Stimulated activated CD4-positive, alpha-beta T cell treated with anti-CD3 and anti-CD28 coated beads, Interleukin-1b, Interleukin-23, amount 100 ng/mL, for 4 hours (primary cell): ENCODE measurements around the gene CHKA.

Source experiments
- DNase-seq, 2 donors: peaks; one replicate each; pipeline ENCODE4 v3.0.0-alpha.2; 2020; ENCODE audit warnings: low read depth in 2 of 2

The CHKA gene

DNA sequence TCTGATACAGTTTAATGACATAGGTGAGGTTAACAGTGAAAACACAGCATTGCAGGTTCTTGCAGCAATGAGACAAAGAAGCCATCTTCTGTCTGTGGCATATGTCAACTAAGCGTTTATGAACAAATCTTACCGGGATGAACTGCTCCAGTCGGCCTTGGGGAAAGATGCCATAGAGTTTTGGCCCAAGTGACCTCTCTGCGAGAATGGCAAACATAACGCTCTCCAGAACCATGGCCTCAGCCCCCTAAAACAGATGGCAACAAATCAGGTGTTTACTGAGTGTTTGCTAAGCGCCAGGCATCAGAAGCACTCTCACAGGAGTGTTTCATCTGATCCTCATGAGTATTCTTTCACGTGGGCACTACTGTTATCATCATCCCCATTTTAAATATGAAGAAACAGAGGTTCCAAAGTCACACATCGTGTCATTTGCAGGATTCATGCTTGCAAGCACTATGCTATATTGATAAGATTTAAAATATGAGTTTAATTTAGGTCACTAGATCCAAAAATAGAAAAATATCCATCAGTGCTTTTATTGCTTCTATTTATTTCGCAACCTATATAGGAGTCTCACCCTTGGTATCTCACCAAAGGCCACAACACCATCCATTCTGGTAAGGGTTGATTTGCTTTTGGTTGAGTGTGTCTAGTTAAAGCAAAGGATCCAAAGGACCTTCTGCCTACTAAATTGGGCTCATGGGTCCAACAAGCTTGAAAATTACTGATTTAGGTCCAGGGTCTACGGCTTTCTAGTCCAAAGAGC, 46.4 kb downstream of the CHKA start:
- no peak for DNase-seq

GRCh38 chr11:68071281-68072048, 49.7 kb downstream of the CHKA start:
- no peak for DNase-seq

DNA sequence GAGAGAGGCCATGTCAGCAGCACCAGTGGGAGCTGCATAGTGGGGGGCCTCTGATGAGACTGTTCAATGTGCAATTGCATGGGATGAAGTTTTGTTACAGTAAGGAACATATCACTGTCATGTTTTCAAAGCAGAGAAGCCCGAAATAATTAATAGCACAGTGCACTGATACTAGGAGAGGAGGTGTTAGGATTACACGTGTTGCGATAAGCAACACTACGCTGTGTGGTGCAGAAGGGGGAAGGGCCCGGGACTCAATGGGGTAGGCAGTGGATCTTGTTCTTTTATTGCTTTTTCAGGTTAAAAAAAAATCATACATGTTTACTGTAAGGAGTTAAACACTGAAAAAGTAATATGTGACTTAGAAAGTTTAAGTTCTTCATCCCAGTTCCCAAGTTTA, 53.2 kb downstream of the CHKA start:
- no peak for DNase-seq

DNA sequence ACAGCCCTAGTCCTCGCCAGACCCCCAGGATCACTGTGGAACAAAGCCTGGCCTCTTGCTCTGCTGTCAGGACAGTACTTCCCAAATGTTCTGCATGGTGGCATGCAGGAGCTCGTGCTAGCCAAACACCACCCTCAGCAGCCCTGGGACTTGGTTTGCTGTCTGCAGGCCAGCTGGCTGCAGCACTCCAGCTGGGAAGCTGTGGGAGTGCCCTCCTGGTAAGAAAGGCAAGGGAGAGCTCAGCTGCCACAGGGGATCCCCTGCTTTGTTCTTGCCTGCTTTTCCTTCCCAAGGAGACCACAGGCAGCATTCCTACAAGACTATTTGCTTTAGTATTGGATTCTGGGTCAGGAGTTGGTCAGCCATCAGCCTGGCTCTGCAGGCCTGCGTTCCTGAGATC, 54.4 kb downstream of the CHKA start:
- no peak for DNase-seq

DNA sequence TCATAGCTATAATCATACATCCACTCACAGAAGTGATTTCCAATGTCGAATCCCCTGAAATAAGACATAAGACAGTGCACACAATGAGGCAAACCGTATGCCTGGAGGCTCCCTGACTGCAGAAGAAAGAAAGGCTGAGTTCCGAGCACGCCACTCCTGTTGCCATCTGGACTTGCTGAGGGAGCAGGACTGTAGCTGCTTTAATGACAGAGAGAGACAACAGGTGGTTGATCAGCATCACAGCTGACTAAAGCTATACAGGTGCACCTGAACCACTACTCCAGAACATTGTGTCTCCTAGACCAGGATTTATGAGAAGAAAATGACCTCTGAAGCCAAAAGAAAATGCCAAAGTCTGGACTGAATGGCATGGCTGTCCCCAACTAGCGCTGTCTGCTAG, 55.3 kb downstream of the CHKA start:
- DNase-seq: no peak

DNA sequence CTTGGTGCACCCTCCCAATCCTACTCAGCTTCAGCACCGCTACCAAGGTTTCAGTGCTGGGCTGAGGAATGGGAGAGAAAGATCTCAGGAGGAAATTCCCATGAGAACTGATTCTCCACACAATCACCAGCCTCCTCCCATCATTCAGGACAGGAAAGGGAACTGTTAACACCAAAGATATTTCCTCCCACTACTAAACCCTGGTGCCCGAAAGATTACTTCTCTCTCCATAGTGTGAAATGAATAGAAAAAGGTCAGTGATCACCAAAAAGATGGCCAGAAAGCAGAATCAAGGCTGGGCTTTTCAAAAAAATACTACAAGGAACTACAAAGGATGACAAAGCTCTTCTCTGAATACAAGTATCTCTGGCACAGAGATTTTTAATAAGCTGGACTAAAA, 56.3 kb downstream of the CHKA start:
- no peak for DNase-seq

DNA sequence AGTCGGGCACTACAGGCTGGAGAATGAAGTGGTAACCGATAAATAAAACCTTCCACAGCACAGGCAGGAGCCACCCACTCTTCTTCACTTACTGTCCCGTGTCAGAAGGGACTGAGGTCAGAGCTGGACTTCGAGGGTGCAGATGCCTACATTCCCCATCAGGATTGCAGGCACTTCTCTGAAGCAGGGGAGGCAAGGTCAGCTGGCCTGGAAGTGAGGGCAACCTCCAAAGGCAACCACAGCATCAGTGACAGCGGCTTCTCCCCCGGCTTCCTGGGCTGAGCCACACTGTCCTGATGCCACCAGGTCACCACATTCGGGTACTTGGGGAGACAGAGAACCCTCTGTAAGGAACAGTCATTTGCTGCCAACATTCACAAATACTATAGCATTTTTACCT, 59.7 kb downstream of the CHKA start:
- DNase-seq: no peak

DNA sequence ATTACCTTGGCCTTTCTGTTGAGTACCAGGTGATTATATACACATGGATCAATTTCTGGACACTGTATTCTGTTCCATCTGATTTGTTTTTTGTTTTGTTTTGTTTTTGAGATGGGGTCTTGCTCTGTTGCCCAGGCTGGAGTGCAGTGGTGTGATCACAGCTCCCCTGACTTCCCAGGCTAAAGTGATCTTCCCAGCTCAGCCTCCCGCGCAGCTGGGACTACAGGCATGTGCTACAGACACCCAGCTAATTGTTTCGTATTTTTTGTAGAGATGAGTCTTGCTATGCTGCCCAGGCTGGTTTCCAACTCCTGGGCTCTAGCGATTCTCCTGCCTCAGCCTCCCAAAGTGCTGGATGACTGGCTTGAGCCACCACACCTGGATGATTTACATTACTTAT, 63.4 kb downstream of the CHKA start:
- DNase-seq: no peak

GRCh38 chr11:68056317-68057285, 64.6 kb downstream of the CHKA start:
- DNase-seq: no peak

DNA sequence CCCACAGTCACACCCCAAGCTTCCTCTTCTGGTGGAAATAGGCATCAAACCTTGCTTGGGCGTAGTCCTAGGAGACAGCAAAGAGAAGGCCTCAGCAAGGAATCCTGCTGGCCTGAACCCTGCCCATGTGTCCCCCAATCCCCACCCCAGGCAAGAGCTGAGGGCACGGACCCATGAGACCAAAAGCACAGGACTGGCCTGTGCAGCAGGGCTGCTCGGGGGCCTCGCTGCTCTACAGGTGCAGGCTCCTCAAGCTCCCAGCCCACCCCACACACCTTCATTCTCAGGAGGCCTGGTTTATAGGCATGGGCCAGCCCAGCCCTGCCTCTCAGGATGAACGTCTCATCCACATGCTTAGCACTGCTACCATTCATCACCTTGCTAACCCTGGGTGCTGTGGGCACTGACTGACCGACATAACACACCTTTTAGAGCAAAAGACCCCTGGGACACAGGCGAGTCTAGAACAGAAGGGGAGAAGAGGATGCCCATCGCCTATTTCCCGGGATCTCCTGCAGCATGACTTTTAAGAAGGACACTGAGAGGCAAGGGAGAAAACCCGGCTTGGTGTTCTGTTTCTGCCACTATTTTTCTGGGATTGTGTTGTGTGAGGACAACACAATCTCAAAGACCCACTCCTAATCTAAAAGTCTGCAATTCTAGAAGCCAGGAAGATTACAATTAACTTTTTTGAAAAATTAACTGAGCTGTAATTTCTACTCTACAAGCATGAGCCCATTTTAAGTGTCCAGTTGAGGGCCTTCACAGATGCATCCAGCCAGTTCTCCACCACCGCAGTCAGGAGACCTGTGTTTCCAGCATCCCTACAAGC, 67.0 kb downstream of the CHKA start:
- DNase-seq: no peak

DNA sequence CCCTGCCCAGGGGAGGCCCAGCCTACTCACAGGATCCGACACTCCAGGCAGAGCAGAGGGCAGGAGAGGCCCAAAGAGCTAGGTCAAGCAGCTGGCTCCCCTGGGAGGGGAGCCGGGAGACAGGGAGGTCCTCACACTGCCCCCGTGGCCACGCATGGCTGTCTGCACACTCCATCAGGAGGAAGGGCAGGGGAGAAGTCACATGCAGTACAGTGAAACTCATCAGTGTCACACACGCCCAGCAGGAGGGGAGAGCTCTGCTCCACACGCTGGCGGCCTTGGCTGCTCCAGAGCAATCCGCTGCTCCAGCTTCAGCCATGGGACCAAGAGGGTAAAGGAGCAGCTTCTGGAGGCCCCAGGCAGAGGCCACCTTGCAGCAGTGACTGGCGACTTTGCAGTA, 68.1 kb downstream of the CHKA start:
- DNase-seq: no peak

- DNase-seq: no peak
Observed at GRCh38 chr11:68052137-68052873, 68.9 kb downstream of the CHKA start.

DNA sequence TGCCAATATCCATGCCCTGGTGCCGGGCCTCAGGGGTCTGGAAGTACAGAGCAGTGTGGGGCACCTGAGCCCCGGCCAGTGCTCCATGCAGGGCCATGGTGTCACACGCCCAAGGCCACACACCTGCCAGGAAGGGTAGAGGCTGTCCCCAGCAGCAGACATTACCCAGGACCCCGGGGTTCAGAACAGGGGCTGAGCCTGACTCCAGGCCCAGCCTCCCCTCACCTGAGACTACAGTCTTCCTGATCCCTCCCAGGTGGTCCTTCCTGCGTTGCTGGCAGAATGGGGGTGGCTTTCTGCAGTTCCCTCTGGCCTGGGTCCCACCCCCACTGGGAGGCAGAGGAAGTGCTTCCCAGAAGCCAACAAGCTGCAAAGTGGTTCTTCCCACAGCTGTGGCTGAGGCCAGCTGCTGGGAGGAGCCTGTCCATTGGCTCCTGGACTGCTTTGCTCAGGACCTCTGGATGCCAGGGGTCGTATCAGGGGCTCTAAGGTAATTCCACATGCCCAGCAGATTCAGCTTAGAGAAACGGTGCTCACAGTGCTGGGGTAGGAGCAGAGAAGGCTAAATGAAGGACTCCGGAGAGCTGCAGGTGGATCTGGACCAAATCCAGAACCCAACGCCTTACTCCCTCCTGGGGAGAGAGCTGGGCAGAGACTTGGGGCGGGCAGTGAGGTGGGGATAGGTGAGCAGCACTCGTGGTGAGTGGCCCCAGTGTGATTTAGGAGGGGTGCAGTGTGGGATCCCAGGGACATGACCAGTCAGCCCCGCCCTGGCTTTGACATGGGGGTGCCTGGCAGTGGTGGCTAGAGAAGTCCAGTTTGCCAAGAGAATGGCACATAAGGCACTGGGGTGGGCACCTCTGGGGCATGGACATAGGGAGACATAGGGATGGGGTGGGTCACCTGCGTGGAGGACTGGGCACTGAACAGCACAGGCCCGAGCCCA, 69.7 kb downstream of the CHKA start:
- DNase-seq: no peak

DNA sequence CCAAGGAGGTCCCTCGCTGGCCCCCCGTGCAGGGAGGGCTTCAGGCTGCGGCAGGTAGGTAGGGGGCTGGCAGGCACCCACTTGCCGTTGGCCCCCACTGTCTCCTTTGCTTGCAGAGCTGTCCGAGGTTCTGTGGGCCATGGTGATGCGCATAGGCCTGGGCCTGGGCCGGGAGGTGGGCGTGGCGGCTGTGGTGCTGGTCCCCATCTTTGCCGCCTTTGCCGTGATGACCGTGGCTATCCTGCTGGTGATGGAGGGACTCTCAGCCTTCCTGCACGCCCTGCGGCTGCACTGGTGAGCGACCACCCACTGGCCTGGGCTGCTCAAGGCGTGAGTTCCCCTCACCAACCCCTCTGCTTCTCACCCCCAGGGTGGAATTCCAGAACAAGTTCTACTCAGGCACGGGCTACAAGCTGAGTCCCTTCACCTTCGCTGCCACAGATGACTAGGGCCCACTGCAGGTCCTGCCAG, 70.8 kb downstream of the CHKA start:
- no peak for DNase-seq

DNA sequence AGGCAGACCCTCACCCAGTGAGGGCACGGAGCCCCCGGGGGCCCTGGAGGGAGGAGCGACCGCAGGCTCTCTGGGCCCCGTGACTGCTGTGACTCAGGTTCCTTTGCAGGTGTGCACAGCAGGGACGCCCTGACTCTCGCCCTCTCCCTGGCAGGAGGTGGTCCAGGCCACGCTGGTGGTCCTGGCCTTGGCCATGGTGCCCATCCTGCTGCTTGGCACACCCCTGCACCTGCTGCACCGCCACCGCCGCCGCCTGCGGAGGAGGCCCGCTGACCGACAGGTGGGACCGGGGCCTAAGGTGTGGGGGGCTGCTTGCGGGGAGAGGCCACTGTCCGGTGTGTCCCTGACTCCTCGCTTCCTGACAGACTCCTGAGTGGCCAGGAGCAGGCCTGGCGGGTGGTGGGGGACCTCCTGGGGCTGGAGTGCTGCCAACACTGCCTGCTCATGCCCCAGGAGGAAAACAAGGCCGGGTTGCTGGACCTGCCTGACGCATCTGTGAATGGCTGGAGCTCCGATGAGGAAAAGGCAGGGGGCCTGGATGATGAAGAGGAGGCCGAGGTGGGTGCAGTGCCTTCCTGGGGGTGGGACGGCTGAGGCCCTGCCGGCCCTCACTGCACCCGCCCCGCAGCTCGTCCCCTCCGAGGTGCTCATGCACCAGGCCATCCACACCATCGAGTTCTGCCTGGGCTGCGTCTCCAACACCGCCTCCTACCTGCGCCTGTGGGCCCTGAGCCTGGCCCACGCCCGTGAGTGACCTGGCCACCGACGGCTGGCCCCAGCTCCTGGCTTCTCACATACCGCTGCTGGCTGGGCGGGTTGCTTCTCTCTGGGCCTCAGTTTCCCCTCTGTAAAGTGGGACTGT, 71.4 kb downstream of the CHKA start:
- DNase-seq: no peak

DNA sequence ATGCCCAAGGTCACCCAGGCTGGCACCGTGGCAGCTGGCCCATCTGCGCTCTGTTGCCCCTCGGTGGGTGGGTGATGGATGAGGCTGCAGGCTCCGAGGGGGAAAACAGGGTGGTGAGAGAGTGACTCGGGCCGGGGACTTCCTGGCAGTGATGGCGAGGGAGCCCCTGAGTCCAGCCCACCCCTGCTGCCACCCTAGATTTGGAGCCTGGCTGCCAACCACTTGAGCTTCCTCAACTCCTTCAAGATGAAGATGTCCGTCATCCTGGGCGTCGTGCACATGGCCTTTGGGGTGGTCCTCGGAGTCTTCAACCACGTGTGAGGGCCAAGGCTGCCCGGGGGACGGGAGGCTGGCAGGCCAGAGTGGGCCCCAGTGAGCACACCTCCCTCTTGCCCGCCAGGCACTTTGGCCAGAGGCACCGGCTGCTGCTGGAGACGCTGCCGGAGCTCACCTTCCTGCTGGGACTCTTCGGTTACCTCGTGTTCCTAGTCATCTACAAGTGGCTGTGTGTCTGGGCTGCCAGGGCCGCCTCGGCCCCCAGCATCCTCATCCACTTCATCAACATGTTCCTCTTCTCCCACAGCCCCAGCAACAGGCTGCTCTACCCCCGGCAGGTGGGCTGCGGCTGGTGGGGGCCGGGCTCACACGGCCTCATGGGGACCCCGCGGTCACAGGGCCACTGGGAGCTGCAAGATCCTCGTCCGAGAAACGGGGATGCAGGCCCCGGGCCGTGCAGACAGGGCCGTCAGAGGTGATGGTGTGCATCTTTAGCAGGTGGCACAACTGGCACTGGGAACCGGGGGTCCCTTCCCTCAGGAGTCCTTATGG, 72.3 kb downstream of the CHKA start:
- DNase-seq: no peak
